Panc1 (cell line): ENCODE results near the gene DGKG. TPM values are rescaled to one million over a fixed set of nuclear protein-coding genes. Genes with fewer than 3 reads are reported as not detected.

Experiments
- ATAC-seq: fragments of 200-7000 bp; cut with Tn5 transposase; 2 replicates; pipeline ENCODE4 v1.9.1; 2020; ENCODE audit warnings: mild to moderate bottlenecking, moderate library complexity
- BruUV-seq: library from RNA; stranded (reverse); fragments of 400-500 nt; replicated peaks from 2 replicates; lab custom pipeline; 2021; lab: Mats Ljungman, UMichigan
- CTCF ChIA-PET: fragments of 300-600 bp; sonication (Branson Sonifier 250); formaldehyde crosslinking; loops from one replicate; lab custom pipeline; 2022; ENCODE audit warnings: antibody characterized with exemption; lab: Charles Lee
- POLR2A ChIA-PET: fragments of 300-600 bp; sonication (Branson Sonifier 250); formaldehyde crosslinking; loops from one replicate; lab custom pipeline; 2022; ENCODE audit warnings: antibody characterized with exemption; lab: Charles Lee
- DNase-seq: peaks from one replicate; pipeline ENCODE4 v3.0.0-alpha.2; 2010; ENCODE audit warnings: low read depth, low spot score
- H3K27ac ChIP-seq: 2 replicates; pipeline ENCODE4 v1.5.1; 2011; ENCODE audit warnings: mild to moderate bottlenecking, low read length, inconsistent platforms
- H3K27me3 ChIP-seq: fragments of 200-500 bp; sonication (Bioruptor generic); 2 replicates; pipeline ENCODE4 v1.6.0; 2014; ENCODE audit warnings: low read length, inconsistent platforms; ENCODE audit not compliant: control insufficient read depth, insufficient read depth
- H3K36me3 ChIP-seq: fragments of 200-500 bp; sonication (Bioruptor generic); 2 replicates; pipeline ENCODE4 v1.5.1; 2014; ENCODE audit warnings: inconsistent platforms, mild to moderate bottlenecking, low read length, moderate library complexity; ENCODE audit not compliant: control insufficient read depth, insufficient read depth
- H3K4me1 ChIP-seq: 2 replicates; pipeline ENCODE4 v1.5.1; 2011; ENCODE audit warnings: inconsistent platforms, mild to moderate bottlenecking, low read length, moderate library complexity; ENCODE audit not compliant: control insufficient read depth, insufficient read depth
- H3K4me3 ChIP-seq, 2 experiments: 2 replicates each; pipeline ENCODE4 v1.5.1; 2011 to 2012; ENCODE audit warnings: low read depth in 2 of 2, low read length in 2 of 2, mild to moderate bottlenecking in 2 of 2, inconsistent platforms in 1 of 2, moderate library complexity in 1 of 2
- H3K9me3 ChIP-seq: fragments of 200-500 bp; sonication (Bioruptor generic); 2 replicates; pipeline ENCODE4 v1.5.1; 2014; ENCODE audit warnings: low read depth, mild to moderate bottlenecking, inconsistent platforms, low read length, moderate library complexity; ENCODE audit not compliant: control insufficient read depth, insufficient read depth
- TCF7L2 ChIP-seq: IDR thresholded peaks from 2 replicates; pipeline ENCODE4 v1.6.1; 2011; ENCODE audit warnings: mild to moderate bottlenecking, low read depth, low read length, inconsistent platforms
- in situ Hi-C: cut with HindIII; loops from 2 replicates; pipeline ENCODE4 v1.10.0; 2016; ENCODE audit warnings: low sequenced_read_pairs, low pct_unique_long_range_greater_than_20kb
- intact Hi-C: fragments of 100-400 bp; cut with micrococcal nuclease; formaldehyde crosslinking; loops from one replicate; pipeline ENCODE4 v1.10.0; 2022; ENCODE audit not compliant: unreplicated experiment
- total RNA-seq: library from RNA; stranded (reverse); gene quantifications from one replicate; pipeline ENCODE4 v1.2.1, GENCODE V29; 2021; ENCODE audit not compliant: unreplicated experiment
- TF ChIP-seq, protein P1 (sequence below), 2 experiments: IDR thresholded peaks; 2 replicates each; pipeline ENCODE4 v1.6.1; 2011 to 2012; ENCODE audit warnings: low read depth in 2 of 2, control low read depth in 1 of 2, low read length in 1 of 2, mild to moderate bottlenecking in 1 of 2, moderate library complexity in 1 of 2; ENCODE audit not compliant: insufficient read depth in 1 of 2

Gene DGKG
- total RNA-seq, 1 experiment from 2014 or later: 0.46 TPM

- in situ Hi-C loops: no loop called here
- ChIA-PET CTCF (no interaction called here), POLR2A (no interaction called here)
- no peaks in the 10 kb centered on the region for H3K4me1 ChIP-seq
- H3K9me3 ChIP-seq: no peaks in the 10 kb centered on the region
- no peak overlapping the region for H3K4me3 ChIP-seq
- TF ChIP-seq, protein P1, sequence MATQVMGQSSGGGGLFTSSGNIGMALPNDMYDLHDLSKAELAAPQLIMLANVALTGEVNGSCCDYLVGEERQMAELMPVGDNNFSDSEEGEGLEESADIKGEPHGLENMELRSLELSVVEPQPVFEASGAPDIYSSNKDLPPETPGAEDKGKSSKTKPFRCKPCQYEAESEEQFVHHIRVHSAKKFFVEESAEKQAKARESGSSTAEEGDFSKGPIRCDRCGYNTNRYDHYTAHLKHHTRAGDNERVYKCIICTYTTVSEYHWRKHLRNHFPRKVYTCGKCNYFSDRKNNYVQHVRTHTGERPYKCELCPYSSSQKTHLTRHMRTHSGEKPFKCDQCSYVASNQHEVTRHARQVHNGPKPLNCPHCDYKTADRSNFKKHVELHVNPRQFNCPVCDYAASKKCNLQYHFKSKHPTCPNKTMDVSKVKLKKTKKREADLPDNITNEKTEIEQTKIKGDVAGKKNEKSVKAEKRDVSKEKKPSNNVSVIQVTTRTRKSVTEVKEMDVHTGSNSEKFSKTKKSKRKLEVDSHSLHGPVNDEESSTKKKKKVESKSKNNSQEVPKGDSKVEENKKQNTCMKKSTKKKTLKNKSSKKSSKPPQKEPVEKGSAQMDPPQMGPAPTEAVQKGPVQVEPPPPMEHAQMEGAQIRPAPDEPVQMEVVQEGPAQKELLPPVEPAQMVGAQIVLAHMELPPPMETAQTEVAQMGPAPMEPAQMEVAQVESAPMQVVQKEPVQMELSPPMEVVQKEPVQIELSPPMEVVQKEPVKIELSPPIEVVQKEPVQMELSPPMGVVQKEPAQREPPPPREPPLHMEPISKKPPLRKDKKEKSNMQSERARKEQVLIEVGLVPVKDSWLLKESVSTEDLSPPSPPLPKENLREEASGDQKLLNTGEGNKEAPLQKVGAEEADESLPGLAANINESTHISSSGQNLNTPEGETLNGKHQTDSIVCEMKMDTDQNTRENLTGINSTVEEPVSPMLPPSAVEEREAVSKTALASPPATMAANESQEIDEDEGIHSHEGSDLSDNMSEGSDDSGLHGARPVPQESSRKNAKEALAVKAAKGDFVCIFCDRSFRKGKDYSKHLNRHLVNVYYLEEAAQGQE (IDR thresholded peaks at IDR 0.05; ENCODE audit: insufficient read depth in 1 of 2, low read depth in 2 of 2, low read length in 1 of 2): no peak
- no peak for ATAC-seq
- no peak for DNase-seq
- no peak overlapping the region for H3K27ac ChIP-seq
- BruUV-seq: no TSS peak
- H3K27me3 ChIP-seq: peaks cover 40% of the 10 kb centered on the region
- no peaks in the 10 kb centered on the region for H3K36me3 ChIP-seq
- intact Hi-C loops: no loop called here
These were observed 53.5 kb downstream of the DGKG start for GRCh38 chr3:186308549-186308948.

GRCh38 chr3:186307594-186308221 is 54.3 kb downstream of the DGKG start:
- POLR2A ChIA-PET: no interaction called here
- no peak for TF ChIP-seq TCF7L2
- TF ChIP-seq, protein P1 (IDR thresholded peaks at IDR 0.05; ENCODE audit: insufficient read depth in 1 of 2, low read depth in 2 of 2, low read length in 1 of 2): peak; percentile 84 to 96
- BruUV-seq: no TSS peak
- no peaks in the 10 kb centered on the region for H3K36me3 ChIP-seq
- DNase-seq: no peak
- no peak for ATAC-seq
- H3K4me3 ChIP-seq: no peak overlapping the region
- CTCF ChIA-PET: no interaction called here
- H3K27ac ChIP-seq: no peak overlapping the region
- H3K4me1 ChIP-seq: no peaks in the 10 kb centered on the region
- no peaks in the 10 kb centered on the region for H3K9me3 ChIP-seq
- H3K27me3 ChIP-seq: peaks cover 40% of the 10 kb centered on the region
- intact Hi-C loops: no loop called here
- in situ Hi-C loops: no loop called here

- ATAC-seq (no peak), DNase-seq (no peak)
- H3K27ac ChIP-seq: no peak overlapping the region
- peaks cover 38% of the 10 kb centered on the region for H3K27me3 ChIP-seq
- CTCF ChIA-PET: no interaction called here
- TF ChIP-seq TCF7L2: no peak
- TF ChIP-seq, protein P1 (IDR thresholded peaks at IDR 0.05; ENCODE audit: insufficient read depth in 1 of 2, low read depth in 2 of 2, low read length in 1 of 2): no peak
- H3K36me3 ChIP-seq: no peaks in the 10 kb centered on the region
- H3K4me1 ChIP-seq: no peaks in the 10 kb centered on the region
- no peak overlapping the region for H3K4me3 ChIP-seq
- POLR2A ChIA-PET: no interaction called here
- in situ Hi-C loops: no loop called here
- intact Hi-C loops: no loop called here
- no TSS peak for BruUV-seq
- no peaks in the 10 kb centered on the region for H3K9me3 ChIP-seq
These were observed 56.7 kb downstream of the DGKG start for GRCh38 chr3:186305286-186305685.
